Fibroblast of mammary gland (primary cell): Measurements from ENCODE around the gene VPS41.
"Not testable (repeated sequence)": the region's sequence is repeated elsewhere in the genome, so short reads cannot be mapped to it uniquely, and the experiment has no call there.

ENCODE experiments used
- DNase-seq: peaks from one replicate; pipeline ENCODE4 v3.0.0-alpha.2; 2010; ENCODE audit warnings: low read depth
- H3K4me3 ChIP-seq: 2 replicates; pipeline ENCODE4 v1.5.1; 2011; ENCODE audit warnings: low read depth, mild to moderate bottlenecking, low read length, moderate library complexity; ENCODE audit not compliant: control insufficient read depth
- TF ChIP-seq, protein P1 (sequence below): conservative IDR thresholded peaks from 2 replicates; pipeline ENCODE4 v1.5.1; 2011; ENCODE audit warnings: low read depth, low read length, inconsistent platforms; ENCODE audit not compliant: control insufficient read depth, insufficient read depth

The VPS41 gene

DNA sequence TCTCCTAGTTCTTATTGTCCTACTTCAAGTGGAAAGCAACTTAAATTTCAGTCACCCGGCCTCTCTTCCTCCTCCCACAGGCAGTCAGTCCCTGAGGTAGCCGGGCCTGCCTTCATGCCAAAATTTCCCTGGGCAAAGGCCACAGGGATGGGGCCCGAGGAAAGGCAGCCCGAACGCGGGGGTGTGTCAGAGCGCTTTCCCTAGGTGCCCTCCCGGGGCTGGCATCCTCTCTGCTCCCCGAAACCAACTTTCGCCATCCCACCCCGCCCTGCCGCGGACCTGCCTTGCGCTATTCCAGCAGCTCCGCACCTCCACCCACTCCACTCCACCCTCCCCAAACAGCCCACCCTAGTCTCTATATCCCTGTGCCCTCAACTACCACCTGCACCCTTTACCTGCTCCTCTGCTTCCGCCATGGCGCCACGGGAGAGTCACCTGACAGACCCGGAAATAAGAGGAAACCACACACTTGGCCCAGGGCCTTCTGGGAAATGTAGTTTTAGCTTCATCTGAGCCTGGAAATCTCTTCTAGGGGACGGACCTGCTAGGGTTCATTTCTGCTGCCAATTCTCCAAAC, at the start of gene VPS41:
VPS41 (minus strand) TSS at position 433 of the 577 bp plus-strand sequence; CDS start at position 416, 17 bp downstream.
- DNase-seq, result peak; percentile 73
- H3K4me3 ChIP-seq, result peak within 1 kb of the TSS; percentile 94
- TF ChIP-seq, protein P1, sequence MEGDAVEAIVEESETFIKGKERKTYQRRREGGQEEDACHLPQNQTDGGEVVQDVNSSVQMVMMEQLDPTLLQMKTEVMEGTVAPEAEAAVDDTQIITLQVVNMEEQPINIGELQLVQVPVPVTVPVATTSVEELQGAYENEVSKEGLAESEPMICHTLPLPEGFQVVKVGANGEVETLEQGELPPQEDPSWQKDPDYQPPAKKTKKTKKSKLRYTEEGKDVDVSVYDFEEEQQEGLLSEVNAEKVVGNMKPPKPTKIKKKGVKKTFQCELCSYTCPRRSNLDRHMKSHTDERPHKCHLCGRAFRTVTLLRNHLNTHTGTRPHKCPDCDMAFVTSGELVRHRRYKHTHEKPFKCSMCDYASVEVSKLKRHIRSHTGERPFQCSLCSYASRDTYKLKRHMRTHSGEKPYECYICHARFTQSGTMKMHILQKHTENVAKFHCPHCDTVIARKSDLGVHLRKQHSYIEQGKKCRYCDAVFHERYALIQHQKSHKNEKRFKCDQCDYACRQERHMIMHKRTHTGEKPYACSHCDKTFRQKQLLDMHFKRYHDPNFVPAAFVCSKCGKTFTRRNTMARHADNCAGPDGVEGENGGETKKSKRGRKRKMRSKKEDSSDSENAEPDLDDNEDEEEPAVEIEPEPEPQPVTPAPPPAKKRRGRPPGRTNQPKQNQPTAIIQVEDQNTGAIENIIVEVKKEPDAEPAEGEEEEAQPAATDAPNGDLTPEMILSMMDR, result no peak

DNA sequence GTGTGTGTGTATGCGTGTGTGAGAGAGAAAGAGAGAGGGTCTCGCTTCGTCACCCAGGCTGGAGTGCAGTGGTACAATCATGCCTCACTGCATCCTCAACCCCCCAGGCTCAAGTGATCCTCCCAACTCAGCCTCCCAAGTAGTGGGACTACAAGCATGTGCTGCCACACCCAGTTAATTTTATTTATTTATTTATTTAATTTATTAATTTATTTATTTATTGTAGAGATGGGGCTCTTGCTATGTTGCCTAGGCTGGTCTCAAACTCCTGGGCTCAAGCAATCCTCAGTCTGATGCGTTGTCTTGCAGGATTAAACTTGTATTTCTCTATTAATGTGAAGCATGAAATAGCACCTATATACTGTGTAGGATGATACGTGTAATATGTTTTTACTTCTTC, 46.9 kb upstream of the VPS41 start:
- TF ChIP-seq, protein P1, result no peak
- H3K4me3 ChIP-seq, result no peak overlapping the region
- DNase-seq, result no peak

DNA sequence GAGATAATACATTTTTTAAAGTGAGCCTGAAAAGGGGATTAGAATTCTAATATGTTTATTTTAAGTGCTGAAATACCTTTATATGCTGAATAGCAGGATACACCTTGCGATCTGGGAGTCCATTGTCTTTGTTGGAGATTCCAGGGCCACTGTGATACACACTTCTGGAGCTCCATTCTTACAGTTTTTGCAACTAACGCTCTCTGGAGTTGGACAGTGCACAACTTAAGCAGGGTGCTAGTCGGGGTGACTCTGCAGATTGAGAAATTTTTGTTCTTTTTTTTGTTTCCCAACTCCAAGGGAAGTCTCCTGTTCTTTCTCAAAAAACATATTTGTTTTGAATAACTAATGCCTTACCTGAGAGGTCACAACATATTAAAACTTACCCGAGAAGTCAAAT, 45.0 kb upstream of the VPS41 start:
- no peak overlapping the region for H3K4me3 ChIP-seq
- no peak for DNase-seq
- TF ChIP-seq, protein P1, result no peak

DNA sequence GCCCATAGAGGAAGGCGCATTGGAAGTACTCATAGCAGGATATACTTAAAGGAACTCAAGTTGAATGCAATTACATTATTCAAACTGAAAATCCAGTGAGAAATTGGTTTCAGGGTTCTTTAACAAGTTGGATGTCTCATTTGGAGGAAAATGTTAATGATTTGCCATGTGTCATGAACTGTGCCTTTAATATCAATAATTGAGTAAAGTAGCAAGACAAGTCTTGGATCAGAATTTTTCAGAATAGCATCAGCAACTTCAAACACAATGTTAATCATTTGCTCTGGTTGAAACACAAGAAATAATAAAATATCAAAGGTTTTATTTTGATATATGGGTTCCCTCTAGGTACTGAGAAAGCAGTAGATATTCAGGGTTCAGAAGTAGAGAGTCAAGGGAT, 44.2 kb upstream of the VPS41 start:
- H3K4me3 ChIP-seq, result no peak overlapping the region
- no peak for DNase-seq
- TF ChIP-seq, protein P1, result no peak

DNA sequence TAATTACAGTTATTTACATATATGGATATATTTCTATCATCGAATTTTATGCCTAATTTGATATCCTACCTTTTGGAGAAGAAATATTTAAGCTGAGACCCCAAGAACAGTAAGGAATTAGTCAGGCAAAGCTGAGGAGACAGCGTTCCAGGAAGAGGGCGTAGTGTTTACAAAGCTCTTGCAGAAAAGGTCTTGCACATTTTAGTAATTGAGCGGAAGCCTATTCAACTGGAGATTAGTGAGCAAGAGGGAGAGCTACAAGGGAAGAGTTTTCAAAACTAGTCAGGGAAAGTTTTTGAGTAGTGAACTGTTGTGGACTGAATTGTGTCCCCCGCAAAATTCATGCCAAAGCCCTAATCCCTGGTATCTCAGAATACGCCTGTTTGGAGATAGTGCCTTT, 42.2 kb upstream of the VPS41 start:
- TF ChIP-seq, protein P1, result no peak
- no peak overlapping the region for H3K4me3 ChIP-seq
- no peak for DNase-seq

DNA sequence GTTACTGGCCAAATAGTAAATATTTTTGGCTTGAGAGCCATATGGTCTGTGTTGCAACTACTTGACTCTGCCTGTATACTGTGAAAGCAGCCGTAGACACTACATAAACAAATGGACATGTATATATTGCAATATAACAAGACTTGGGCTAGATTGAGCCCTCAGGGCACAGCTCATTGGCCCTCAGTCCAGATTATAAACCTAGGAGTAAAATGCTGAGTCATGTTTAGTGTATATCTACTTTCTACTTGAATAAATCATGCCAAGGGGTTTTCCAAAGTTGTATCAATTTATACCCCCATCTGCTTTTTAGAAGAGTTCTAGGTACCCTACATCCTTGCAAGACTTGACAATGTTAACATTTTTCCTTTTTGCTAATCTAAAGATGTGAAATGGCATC, 41.3 kb upstream of the VPS41 start:
- no peak for DNase-seq
- TF ChIP-seq, protein P1, result no peak
- H3K4me3 ChIP-seq, result no peak overlapping the region

DNA sequence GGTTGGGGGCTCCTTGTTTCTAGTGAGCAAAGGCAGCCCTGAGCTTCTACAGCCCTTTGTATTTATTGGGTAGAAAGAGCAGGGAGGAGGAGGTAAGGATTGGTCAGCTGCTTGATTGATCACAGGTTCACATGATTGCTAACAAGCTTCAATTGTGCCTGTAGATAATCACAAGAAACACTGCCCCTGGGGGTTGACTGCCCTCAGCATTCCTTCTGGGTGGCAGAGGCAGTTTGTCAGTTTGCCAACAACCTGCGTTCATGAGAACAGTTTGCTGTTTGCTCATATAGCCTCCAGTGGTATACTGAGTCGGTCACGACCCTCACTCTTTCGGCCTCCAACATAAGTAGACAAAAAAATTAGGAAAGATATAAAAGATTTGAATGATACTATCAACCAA, 38.5 kb upstream of the VPS41 start:
- H3K4me3 ChIP-seq, DNase-seq: not testable (repeated sequence)
